ENCODE data around the gene SLCO1B1. TPM values are rescaled to one million over a fixed set of nuclear protein-coding genes. Genes with fewer than 3 reads are reported as not detected.

The SLCO1B1 gene
- total RNA-seq, 1 donor from 2014 or later: not detected

- DNase-seq (ENCODE audit: low spot score): no peak
These were observed 89.3 kb downstream of the SLCO1B1 start for GRCh38 chr12:21220266-21220665.

- no peak for DNase-seq (ENCODE audit: low spot score)
These were observed 90.1 kb downstream of the SLCO1B1 start for GRCh38 chr12:21221072-21221471.

GRCh38 chr12:21221778-21222177, 90.8 kb downstream of the SLCO1B1 start:
- no peak for DNase-seq (ENCODE audit: low spot score)

GRCh38 chr12:21223930-21224329, 92.9 kb downstream of the SLCO1B1 start:
- DNase-seq (ENCODE audit: low spot score): no peak

GRCh38 chr12:21234395-21234794, 103.4 kb downstream of the SLCO1B1 start:
- DNase-seq (ENCODE audit: low spot score): no peak

- DNase-seq (ENCODE audit: low spot score): no peak
These were observed 108.9 kb downstream of the SLCO1B1 start for GRCh38 chr12:21239866-21240265.

- DNase-seq (ENCODE audit: low spot score): peak; percentile 4
These were observed 117.7 kb downstream of the SLCO1B1 start for GRCh38 chr12:21248679-21249078.

GRCh38 chr12:21252070-21252469, 121.1 kb downstream of the SLCO1B1 start:
- DNase-seq (ENCODE audit: low spot score): no peak

GRCh38 chr12:21257172-21257571, 126.2 kb downstream of the SLCO1B1 start:
- DNase-seq (ENCODE audit: low spot score): no peak

- DNase-seq (ENCODE audit: low spot score): no peak
These were observed 133.2 kb downstream of the SLCO1B1 start for GRCh38 chr12:21264232-21264631.

- DNase-seq (ENCODE audit: low spot score): no peak
These were observed 134.9 kb downstream of the SLCO1B1 start for GRCh38 chr12:21265932-21266331.

GRCh38 chr12:21276826-21277225, 145.8 kb downstream of the SLCO1B1 start:
- no peak for DNase-seq (ENCODE audit: low spot score)

Other genes with a start within 250 kb of the SLCO1B1 start
- gene SLCO1A2, start 203.7 kb downstream of the SLCO1B1 start, total RNA-seq (ENCODE audit: insufficient read depth, low replicate concordance): 7.0 TPM
- 1.4 TPM for gene IAPP, start 241.7 kb downstream of the SLCO1B1 start, total RNA-seq (ENCODE audit: insufficient read depth, low replicate concordance)

Measured in umbilical cord (tissue), 2 donors.